Retinal pigment epithelial cell (primary cell): Measurements from ENCODE around the gene PHACTR3.

Experiments used
- DNase-seq: peaks from one replicate; pipeline ENCODE4 v3.0.0-alpha.2; 2010; ENCODE audit warnings: low read depth
- H3K4me3 ChIP-seq: 2 replicates; pipeline ENCODE4 v1.5.1; 2011; ENCODE audit warnings: mild to moderate bottlenecking, low read length, control low read depth, moderate library complexity
- TF ChIP-seq, protein P1 (sequence below): conservative IDR thresholded peaks from 2 replicates; pipeline ENCODE4 v1.5.1; 2011; ENCODE audit warnings: low read depth, low read length, control low read depth, inconsistent platforms

Gene PHACTR3

GRCh38 chr20:59585714-59586409 is 18.5 kb upstream of the PHACTR3 start:
- H3K4me3 ChIP-seq = no peak overlapping the region
- no peak for DNase-seq
- TF ChIP-seq, protein P1, sequence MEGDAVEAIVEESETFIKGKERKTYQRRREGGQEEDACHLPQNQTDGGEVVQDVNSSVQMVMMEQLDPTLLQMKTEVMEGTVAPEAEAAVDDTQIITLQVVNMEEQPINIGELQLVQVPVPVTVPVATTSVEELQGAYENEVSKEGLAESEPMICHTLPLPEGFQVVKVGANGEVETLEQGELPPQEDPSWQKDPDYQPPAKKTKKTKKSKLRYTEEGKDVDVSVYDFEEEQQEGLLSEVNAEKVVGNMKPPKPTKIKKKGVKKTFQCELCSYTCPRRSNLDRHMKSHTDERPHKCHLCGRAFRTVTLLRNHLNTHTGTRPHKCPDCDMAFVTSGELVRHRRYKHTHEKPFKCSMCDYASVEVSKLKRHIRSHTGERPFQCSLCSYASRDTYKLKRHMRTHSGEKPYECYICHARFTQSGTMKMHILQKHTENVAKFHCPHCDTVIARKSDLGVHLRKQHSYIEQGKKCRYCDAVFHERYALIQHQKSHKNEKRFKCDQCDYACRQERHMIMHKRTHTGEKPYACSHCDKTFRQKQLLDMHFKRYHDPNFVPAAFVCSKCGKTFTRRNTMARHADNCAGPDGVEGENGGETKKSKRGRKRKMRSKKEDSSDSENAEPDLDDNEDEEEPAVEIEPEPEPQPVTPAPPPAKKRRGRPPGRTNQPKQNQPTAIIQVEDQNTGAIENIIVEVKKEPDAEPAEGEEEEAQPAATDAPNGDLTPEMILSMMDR = no peak

DNA sequence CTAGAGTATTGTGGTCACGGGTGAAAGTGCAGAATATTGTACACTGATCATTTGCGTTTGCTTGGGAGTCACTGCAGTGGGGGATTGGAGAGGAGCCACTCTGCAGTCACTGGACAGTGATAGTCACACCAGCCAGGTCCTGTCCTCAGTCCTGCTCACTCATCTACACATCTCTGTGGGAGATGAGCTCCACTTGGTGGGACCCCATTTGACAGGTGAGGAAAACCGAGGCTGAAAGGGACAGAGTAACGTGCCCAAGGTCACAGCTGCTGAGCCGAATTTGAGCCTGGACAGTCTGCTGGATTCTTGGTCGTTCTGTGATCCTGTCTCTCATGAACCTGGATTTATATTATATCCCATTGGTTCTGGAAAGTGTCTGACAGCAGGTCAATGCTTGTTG is 17.7 kb upstream of the PHACTR3 start:
- TF ChIP-seq, protein P1 = no peak
- no peak for DNase-seq
- no peak overlapping the region for H3K4me3 ChIP-seq

DNA sequence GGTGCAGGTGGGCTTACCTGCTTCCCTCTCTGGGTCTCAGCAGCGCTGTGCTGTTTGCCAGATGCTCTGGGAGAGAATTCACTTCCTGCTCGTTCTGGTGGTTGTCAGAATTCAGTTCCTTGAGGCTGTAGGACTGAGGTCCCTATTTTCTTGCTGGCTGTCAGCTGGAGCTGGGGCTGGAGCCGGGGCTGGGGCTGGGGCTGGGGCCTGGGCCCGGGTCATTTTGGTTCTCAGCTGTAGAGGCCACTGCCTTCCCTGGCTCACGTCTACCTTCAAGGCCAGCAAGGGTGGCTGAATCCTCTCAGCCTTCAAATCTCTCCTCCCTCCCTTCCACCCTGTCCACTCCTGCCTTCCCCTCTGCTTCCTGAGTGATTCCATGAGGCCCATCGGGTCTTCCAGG is 16.8 kb upstream of the PHACTR3 start:
- no peak overlapping the region for H3K4me3 ChIP-seq
- TF ChIP-seq, protein P1 = no peak
- DNase-seq = no peak

DNA sequence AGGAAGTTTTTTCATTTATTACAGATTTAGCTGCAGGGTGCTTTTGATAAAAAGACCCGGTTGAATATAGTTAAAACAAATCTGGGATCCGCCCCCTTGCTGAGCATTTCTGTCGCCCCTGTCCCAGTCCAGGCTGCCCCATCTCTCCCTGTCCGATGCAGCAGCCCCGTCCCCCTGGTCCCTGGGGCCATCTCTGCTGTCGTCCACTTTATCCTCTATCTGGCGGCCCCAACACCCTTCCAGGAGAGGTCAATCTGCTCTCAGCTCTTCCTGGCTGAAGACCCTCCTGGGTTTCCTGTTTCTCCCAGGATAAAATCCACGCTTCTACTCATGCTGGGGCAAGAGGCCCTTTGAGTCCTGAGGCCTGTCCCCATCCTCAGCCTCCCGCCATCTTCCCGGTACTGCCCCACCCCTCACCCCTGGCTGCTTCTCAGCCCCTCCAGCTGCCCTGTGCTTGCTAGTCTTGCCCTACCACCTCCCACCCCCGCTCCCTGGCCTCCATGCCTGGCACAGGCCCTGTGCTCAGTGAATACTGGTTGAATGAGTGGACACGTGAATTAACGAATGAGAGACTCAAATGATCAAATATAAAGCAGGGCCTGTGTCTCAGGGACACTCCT is 16.0 kb upstream of the PHACTR3 start:
- DNase-seq = no peak
- H3K4me3 ChIP-seq = no peak overlapping the region
- TF ChIP-seq, protein P1 = no peak

- H3K4me3 ChIP-seq = no peak overlapping the region
- TF ChIP-seq, protein P1 = no peak
- DNase-seq = no peak
Measured at GRCh38 chr20:59589086-59589684, 15.2 kb upstream of the PHACTR3 start.

DNA sequence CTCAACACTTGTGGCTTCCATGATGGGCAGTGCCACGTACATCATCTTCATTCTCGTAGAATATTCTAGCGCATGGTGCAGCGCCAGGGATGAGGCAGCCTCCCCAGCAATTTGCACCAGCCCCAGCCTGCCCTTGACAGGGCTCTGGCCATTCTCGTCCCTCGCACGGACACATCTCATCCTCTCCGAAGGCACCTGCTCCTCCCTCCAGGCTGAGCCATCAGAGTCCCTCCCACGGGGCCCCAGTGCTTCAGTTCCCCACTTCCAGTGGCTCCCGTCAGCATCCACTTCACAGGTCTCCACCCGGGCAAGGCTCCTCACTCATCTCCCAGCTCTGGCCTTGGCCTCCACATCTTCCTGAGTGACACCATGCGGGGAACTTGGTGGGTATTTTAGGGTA is 13.3 kb upstream of the PHACTR3 start:
- H3K4me3 ChIP-seq = no peak overlapping the region
- TF ChIP-seq, protein P1 = no peak
- no peak for DNase-seq

DNA sequence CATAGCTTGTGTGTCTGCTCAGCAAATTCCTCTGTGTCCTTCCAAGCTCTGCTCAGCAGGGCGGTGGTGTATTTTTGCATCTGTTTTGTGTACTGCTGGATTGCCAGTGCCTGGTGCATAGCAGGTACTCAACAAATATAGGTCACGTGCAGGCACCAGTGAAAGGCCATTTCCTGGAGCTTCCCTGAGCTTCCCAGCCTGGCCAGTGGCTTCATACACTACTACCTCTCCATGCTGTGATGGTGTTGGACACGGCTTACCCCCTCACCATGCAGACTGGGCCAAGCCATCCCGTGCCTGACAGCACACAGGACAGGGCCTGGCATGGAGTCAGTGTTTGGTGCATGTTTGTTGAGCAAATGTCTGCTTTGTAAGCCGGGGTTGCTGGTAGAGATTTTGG is 7.7 kb upstream of the PHACTR3 start:
- DNase-seq = no peak

More for the DNA sequence above, 7.7 kb upstream of the PHACTR3 start:
- H3K4me3 ChIP-seq = no peak overlapping the region
- TF ChIP-seq, protein P1 = no peak
